GM19438 (cell line): ENCODE results near the gene MTFR2.

Experiments used
- ATAC-seq: cut with Tn5 transposase; IDR thresholded peaks from one replicate; pipeline ENCODE4 v1.9.1; 2021; ENCODE audit warnings: low read depth; ENCODE audit not compliant: unreplicated experiment

Gene MTFR2

DNA sequence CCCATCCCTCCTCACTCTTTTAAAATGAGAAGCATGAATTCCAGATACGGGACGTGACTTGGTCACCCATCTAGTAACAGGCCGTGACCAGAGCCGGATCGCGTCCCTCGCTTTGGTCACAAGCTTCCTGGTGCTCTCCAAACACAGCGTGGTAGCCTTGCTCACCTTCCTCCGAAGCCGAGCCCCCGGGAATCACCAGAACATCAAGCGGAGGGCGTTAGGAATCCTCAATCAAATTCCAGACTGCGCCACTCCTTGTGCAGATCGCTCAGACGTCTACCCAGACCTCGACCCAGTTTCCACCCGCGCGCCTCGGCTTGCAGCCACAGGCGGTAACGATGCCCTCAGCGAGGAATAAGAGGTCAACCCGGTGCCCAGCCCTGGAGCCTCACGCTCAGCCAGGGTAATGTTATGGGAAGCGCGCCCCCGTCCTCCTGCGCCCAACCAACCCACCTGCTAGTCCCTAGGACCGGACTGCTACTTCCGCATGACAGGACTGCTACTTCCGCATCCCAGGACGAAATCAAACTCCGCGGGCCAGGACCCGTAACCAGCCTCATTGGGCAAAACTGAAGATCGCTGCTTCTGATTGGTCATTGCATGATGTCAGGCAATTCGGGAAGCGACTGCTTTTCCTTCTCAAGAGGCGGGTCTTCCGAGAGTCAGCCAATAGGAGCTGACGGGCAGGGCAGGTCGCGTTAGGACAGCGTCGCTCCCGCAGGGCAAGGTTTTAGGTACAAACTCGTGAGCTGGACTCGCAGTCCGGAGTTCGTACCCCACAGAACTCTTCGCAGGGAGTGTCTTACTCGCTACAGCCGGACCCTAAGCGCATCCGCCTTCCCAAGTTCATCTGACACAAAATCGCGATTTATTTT lies at the start of gene MTFR2:
MTFR2 (minus strand) TSS at position 501 of the 875 bp plus-strand sequence. CDS start 1,212 bp downstream, outside the sequence.
- peak; percentile 94 for ATAC-seq

DNA sequence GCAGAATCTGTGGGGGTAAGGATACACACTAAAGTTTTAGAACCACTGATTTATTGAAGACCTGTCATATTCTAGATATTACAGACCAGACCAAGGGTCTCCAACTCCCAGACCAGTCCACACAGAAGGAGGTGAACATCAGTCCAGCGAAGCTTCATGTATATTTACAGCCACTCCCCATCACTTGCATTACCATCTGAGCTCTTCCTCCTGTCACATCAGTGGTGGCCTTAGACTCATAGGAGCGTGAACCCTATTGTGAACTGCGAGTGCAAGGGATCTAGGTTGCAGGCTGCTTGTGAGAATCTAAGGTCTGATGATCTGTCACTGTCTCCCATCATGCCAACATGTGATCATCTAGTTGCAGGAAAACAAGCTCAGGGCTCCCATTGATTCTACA lies 44.5 kb upstream of the MTFR2 start:
- ATAC-seq: no peak

DNA sequence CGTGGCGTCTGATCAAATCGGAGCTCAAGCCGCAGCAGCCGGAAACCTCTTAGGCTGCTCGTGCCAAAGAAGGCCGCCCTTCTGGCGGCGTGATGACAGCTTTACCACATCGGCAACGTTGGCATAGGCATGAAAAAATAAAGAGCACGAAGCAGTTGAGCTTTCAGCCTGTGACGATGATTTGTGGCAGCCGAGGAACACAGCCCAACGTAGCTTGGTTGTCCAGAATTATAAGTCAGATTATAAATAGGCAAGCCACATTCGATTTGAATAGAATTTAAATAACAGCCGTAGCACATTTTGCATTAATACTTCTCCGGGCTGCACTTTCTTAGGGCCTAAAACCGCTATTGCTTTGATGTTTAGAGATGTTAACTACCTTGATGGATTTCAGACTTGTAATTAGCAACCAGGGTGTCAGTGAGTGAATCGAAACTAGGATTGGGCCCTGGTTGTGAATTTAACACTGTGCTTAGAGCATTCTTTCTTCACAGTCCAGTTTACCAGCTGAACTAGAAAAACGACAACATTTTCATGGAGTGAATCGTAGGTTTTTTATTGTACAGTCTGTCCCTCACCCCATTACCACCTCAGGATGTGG lies 40.4 kb upstream of the MTFR2 start:
- ATAC-seq: peak; percentile 28

DNA sequence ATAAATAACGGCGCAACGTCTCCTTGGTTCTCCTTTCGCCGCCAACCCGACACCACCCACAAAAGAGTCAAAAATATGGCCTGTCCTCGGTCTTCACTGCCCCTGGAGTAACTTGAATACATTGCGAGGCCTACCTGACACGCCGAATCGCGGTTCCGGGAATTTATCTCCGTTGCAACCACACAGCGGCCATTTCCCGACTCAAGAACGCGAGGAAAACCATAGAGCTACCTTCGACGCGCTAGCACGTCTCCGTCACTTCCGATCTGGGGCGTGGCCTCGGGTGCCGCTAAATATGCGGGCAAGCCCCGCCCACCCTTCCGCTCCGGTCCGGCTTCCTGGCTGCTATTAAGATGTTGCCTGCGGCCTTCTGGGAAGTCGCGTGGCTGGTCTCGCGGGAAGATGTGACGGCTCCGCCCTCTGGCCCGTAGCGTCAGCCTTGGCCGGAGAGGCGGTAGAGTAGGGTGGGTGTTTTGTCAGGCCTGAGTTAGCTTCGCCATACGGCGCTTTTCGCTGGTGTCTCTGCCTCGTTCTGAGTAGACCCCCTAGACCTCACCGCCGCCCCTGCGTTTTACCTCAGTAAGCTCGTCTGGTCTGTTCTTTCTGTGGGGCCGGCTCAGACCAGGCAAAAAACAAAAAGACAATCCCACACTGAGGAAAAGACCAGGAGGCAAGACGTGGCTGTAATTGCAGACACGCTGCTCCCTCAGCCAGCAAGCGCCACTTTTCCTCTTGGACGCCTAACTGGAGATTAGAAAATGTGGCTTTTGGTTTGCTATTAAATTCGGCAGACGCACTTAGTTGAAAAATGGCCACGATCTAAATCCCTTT lies 39.7 kb upstream of the MTFR2 start, which contains the start of gene BCLAF1:
BCLAF1 (minus strand) TSS at position 268 of the 831 bp plus-strand sequence. CDS start 9,980 bp downstream, outside the sequence.
- peak; percentile 90 for ATAC-seq

DNA sequence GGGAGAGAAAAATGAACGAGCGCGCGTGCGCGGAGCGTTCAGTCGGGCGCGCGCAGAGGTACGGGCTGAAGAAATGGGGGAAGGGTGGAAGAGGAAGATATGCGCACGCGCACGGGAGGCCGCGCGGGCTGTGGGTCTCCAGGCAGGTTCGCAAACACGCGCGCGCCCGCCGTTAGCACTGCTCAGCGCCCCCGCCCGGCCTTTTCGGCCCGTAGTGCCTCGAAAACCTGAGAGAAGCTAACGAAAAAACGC lies 39.1 kb upstream of the MTFR2 start:
- ATAC-seq: peak; percentile 40

DNA sequence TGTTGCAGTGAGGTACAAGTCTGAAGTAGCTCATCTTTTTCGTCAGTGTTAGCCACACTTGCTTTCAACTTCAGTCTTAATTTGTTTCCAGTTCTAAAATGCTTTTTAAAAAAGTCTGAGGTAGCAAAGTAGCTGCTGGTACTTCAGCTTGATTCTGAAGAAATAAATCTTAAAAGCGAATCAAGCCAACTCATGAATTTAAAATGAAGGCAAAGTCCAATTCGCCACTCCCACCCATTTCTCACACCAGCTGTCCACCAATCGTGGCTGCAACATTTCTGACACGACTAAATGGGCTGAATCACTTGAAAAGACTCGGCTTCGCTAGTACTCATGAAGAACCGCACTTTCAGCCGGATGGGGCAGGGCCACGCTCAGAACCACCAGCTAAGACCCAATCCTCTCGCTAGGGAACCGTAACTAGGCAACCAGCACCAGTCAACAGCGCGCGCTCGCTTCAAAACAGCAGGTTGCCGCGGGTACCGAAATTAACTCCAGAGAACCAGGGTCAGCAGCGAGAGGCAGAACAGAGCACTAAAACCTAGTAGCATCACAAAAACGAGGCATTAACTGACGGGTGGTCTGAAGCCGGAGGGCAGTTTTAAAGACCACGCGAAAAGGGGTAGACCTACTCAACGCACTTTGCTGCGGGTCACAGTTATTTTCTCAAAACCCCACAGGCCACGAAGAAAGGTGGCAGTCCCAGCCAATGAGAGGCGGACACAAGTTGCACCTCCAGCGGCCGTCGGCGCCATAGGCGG lies 38.6 kb upstream of the MTFR2 start:
- peak; percentile 36 for ATAC-seq

DNA sequence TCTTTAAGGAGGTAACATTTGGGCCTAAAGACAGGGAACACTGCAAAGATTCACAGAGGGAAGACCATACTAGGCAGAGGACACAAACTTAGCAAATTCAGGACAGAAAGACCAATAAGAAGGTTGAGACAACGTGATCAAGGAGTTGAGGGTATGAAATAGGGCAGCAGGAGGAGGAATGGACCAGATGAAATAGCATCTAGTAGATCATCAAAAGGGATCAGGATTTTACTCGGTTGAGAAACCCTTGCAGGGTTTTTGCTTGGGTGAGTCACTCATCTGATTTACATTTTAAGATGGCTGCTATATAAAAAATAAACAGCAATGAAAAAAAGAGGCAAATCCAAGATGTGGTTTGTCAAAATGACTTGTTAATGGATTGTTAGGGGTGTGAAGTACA lies 34.8 kb upstream of the MTFR2 start:
- no peak for ATAC-seq

DNA sequence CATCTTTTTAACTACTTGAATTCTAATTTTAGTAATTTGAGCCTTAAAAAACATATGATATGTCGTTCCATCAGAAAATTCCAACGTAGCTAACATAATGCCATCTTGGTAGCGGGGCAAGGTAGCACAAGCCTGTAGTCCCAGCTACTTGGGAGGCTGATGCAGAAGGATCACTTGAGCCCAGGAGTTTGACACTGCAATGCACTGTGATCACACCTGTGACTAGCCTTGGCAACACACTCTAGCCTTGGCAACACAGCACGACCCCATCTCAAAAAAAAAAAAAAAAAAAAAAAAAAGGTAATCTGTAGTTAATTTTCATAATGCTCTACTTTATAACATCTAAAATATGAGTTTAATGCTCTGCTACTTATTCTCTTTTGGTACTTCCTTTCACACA lies 32.8 kb upstream of the MTFR2 start:
- ATAC-seq: no peak

DNA sequence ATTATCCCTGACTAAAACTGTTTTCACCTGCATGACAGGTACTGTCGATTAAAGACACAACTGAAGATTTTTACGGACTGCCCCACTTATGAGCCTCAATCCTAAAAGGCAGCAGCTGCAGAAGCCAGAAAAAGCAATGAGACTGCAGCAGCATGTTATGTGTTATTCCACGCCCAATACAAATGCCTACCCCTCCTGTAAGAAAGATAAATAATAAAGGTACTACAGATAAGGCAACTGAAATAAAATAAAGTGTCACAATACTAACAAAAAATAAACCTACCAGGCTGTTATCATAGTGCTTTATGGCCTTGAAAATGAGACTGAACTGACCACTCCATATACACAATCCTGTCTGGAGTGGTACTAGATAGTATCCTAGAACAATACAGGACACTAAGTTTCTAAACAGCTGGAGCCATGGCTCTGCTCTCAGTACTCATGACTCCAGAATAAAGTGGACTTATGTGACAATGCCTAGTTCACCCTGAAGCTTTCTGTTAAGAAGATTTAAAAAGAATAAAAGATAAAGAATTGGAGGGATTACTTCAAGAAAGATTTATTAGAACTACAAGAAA lies 30.0 kb upstream of the MTFR2 start:
- no peak for ATAC-seq

DNA sequence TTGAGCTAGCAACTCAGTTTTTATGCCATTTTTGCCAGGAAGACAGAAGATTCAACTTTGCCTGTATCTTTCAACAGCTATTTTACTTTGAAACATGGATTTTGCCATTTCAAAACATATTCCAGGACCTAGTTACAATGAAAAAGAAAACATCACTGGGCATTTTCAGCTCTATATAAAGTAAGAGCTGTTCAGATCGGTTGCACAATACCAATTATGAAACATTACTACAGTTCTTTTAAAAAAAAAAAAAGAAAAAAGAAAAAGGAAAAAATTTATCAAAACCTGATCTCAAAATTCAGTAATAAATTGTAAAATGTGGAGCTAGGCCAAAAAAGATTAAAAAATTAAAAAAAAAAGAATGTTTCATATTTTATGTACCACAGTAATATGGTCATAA lies 24.0 kb upstream of the MTFR2 start:
- no peak for ATAC-seq

DNA sequence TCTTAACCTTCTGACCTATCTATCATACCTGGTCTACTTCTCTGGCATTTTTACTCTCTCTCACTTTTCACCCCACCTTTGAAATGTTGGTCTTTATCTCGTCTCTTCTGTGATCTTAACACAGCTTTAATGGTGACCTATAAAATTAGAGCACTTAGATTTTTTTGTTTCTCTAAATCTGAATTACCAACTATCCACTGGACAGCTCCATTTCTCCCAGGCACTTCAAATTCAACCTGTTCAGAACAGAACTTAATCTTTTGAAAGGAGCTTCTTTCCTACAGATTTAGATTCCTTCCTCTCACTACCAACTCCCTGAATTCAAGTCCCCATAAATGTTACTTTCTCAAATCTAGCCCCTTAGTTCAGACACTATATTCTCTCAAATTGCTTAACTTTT lies 15.0 kb upstream of the MTFR2 start:
- no peak for ATAC-seq

DNA sequence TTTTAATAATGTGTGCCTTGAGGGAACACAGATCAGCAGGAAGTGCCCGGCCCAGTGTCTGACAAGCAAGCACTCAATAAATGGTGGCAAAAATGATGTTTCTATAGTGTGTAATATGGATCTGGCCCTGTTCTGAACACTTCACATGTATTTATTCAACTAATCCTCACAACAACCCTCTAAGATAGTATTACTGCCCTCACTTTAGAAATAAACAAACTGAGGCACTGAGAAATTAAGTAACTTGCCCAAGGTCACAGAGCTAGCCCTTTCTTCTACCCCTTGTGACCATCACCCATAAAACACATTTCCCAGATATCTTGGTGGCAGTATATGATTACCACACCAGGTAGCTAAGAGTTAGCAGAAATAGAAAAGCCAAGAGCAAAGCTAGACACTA lies 12.8 kb upstream of the MTFR2 start:
- no peak for ATAC-seq

DNA sequence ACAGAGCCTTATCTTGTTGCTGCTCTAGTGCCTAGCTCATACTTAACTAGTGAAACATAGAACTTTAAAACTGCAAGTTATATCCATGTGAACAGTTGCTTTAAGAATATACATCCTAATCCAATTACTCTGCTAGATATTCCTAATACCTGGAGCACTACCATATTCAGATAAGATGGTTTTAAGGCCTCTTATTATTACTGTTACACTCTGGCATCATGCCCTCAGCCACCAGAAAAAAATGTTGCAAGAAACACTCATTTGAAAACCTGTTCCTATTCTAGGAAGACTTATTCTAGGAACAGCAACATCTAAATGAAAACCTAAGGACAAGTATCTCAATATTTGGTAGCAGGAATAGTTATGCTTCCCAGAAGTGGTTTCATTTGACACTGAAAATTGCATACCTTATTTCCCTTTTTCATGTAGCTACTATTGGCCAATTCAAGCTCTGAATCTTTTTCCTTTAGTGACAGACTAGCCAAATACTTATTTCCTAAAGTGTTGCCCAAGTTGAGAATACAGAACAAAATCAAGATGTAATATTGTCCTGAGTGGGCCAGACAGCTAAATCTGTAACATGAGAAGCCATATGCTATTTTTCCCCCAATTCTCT lies 4.8 kb upstream of the MTFR2 start:
- no peak for ATAC-seq

DNA sequence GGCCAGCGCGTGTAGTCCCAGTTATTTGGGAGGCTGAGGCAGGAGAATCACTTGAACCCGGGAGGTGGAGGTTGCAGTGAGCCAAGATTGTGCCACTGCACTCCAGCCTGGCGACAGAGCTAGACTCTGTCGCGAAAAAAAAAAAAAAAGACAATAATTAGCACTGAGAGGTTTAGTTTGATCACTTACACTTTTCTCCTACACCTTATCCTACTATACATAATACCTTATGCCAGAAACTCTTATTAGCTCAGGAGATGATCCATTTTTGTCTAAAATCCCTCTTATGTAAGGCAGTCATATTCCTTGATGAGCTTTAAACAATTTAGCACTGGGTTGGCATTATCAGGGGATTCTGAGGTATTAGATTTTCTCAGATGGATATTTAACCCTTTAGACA lies 3.6 kb upstream of the MTFR2 start:
- ATAC-seq: no peak

DNA sequence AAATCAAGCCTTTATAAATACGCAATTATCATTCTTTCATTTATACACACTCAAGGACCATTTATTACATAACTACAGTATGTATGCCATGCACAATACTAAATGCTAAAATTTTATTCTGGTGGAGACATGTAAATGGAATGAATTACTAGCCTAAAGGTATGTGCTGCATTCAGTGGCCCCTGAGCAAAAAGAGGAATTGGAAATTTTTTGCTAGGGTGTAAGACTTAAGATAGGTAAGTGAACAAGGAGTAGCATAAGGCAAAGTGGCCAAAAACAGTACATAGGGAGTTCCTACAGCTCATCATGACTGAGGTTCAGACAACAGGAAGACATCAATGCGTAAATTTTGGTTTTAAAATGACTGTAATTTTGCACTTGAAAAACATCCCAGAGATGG lies 2.3 kb upstream of the MTFR2 start:
- ATAC-seq: no peak

DNA sequence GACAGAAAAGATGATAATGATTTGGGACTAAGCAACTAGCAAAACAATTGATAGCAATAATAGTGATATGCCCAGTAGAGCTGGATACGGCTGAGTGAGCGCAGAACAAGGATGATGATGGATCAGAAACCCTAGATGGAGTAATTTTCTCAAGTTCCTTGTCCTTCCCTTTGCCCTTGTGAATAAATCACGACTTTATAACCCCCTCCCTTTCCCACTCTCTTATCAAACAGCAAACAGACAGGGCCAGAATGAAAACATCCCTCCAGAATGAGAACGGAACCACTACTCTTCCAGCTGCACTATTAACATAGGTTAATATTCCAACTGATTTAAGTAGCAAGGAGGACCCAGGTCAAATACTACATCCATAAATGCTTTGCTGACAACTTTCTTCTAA lies 1.3 kb upstream of the MTFR2 start:
- ATAC-seq: no peak

DNA sequence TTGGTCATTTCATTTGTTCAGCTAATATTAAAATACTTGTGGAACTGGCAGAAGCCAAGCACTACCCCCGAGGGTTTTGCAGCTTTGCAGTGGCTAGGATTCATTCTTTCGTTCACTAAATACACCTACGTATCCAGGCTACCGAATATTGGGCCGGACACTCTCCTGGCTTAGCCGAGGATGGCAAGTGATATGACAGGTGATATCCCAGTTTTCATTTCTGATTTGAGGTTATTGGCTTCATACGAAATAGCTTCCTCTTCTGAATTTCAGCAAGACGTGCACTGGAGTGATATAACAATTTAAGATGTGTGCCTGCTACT lies 536 bp upstream of the MTFR2 start:
- peak; percentile 9 for ATAC-seq

DNA sequence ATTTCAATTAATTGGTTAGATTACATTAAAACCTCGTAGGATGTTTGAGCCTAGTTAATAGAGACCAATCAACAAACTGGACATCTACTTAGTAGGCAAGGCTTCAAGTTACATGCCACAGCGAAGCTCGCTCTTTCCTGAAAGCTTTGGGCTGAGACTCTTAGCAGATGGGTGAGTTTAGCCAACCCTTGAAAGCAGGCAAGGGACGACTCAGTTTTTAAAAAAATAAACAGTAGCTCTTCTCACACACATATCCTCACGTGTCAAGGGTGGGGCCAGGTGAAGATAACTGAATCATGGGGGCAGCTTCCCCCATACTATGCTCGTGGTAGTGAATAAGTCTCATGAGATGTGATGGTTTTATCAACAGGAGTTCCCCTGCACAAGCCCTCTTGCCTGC lies 775 bp downstream of the MTFR2 start:
- ATAC-seq: no peak

DNA sequence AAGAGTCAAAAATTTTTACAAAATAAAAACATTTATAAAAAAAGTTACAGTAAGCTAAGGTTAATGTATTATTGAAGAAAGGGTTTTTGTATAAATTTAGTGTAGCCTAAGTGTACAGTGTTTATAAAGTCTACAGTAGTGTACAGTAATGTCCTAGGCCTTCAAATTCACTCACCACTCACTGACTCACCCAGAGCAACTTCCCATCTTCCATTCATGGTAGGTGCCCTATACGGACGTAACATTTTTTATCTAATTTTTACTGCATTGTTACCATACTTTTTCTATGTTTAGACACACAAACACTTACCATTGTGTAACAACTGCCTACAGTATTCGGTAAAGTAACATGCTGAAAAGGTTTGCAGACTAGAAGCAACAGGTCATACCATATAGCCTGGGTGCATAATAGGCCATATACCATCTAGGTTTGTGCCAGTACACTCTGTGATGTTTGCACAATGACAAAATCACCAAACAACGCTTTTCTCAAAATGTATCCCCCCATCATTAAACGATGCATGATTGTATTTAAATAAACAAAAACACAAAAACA lies 6.0 kb downstream of the MTFR2 start:
- no peak for ATAC-seq
